H9 (cell line): ENCODE results near the gene TMEM132C. TPM values are rescaled to one million over a fixed set of nuclear protein-coding genes. Genes with fewer than 3 reads are reported as not detected.

Experiments used
- DNase-seq: peaks from one replicate; pipeline ENCODE4 v3.0.0-alpha.2; 2017
- H2AFZ ChIP-seq: one replicate; pipeline ENCODE4 v1.6.1; 2013; ENCODE audit warnings: mild to moderate bottlenecking, low read length, control low read depth, moderate library complexity
- H2AK5ac ChIP-seq: 2 replicates; pipeline ENCODE4 v1.6.1; 2013; ENCODE audit warnings: low read length, control low read depth, mixed read lengths; ENCODE audit not compliant: insufficient read length
- H2BK120ac ChIP-seq: one replicate; pipeline ENCODE4 v1.6.1; 2013; ENCODE audit warnings: low read depth, mild to moderate bottlenecking, low read length, control low read depth, inconsistent platforms; ENCODE audit not compliant: poor library complexity, severe bottlenecking
- H2BK12ac ChIP-seq: 2 replicates; pipeline ENCODE4 v1.6.1; 2013; ENCODE audit warnings: low read length, control low read depth, mixed read lengths, low read depth; ENCODE audit not compliant: insufficient read length
- H2BK15ac ChIP-seq: 2 replicates; pipeline ENCODE4 v1.6.1; 2013; ENCODE audit warnings: low read depth, low read length, control low read depth
- H2BK20ac ChIP-seq: one replicate; pipeline ENCODE4 v1.6.1; 2013; ENCODE audit warnings: low read depth, mild to moderate bottlenecking, low read length, control low read depth, inconsistent platforms; ENCODE audit not compliant: poor library complexity, severe bottlenecking
- H2BK5ac ChIP-seq: 2 replicates; pipeline ENCODE4 v1.6.1; 2013; ENCODE audit warnings: low read length, control low read depth, mixed read lengths; ENCODE audit not compliant: insufficient read length
- H3K14ac ChIP-seq: 2 replicates; pipeline ENCODE4 v1.6.1; 2013; ENCODE audit warnings: low read length, control low read depth; ENCODE audit not compliant: insufficient read depth
- H3K18ac ChIP-seq: 2 replicates; pipeline ENCODE4 v1.6.1; 2013; ENCODE audit warnings: low read depth, mild to moderate bottlenecking, mixed read lengths, low read length, control low read depth; ENCODE audit not compliant: insufficient read length
- H3K23ac ChIP-seq: 2 replicates; pipeline ENCODE4 v1.6.1; 2013; ENCODE audit warnings: low read length, control low read depth, mixed read lengths, low read depth; ENCODE audit not compliant: insufficient read length
- H3K23me2 ChIP-seq: 2 replicates; pipeline ENCODE4 v1.6.1; 2013; ENCODE audit warnings: low read depth, mild to moderate bottlenecking, mixed read lengths, low read length, control low read depth; ENCODE audit not compliant: insufficient read length, poor library complexity, severe bottlenecking
- H3K27ac ChIP-seq: 2 replicates; pipeline ENCODE4 v1.5.1; 2013; ENCODE audit warnings: low read length, control low read depth, mixed read lengths, low read depth; ENCODE audit not compliant: insufficient read length
- H3K27me3 ChIP-seq: 2 replicates; pipeline ENCODE4 v1.6.1; 2013; ENCODE audit warnings: low read length, control low read depth, inconsistent platforms; ENCODE audit not compliant: insufficient read depth
- H3K4ac ChIP-seq: 2 replicates; pipeline ENCODE4 v1.6.1; 2013; ENCODE audit warnings: low read depth, mild to moderate bottlenecking, control low read depth, inconsistent platforms, low read length, moderate library complexity
- H3K4me1 ChIP-seq: 2 replicates; pipeline ENCODE4 v1.6.1; 2013; ENCODE audit warnings: low read length, control low read depth, inconsistent platforms; ENCODE audit not compliant: insufficient read depth
- H3K4me2 ChIP-seq: 2 replicates; pipeline ENCODE4 v1.6.1; 2013; ENCODE audit warnings: low read length, control low read depth, mixed read lengths; ENCODE audit not compliant: insufficient read length, insufficient read depth
- H3K56ac ChIP-seq: 2 replicates; pipeline ENCODE4 v1.6.1; 2013; ENCODE audit warnings: low read depth, mild to moderate bottlenecking, mixed read lengths, low read length, control low read depth; ENCODE audit not compliant: insufficient read length
- H3K79me1 ChIP-seq: 2 replicates; pipeline ENCODE4 v1.6.1; 2013; ENCODE audit warnings: low read depth, mild to moderate bottlenecking, moderate library complexity, low read length, control low read depth, inconsistent platforms; ENCODE audit not compliant: insufficient read depth, poor library complexity, severe bottlenecking
- H3K79me2 ChIP-seq: 2 replicates; pipeline ENCODE4 v1.6.1; 2013; ENCODE audit warnings: low read length, control low read depth, inconsistent platforms; ENCODE audit not compliant: insufficient read depth
- H3K9ac ChIP-seq: 2 replicates; pipeline ENCODE4 v1.6.1; 2013; ENCODE audit warnings: low read length, control low read depth, mixed read lengths; ENCODE audit not compliant: insufficient read length; ENCODE audit errors: extremely low read depth
- H3K9me3 ChIP-seq: one replicate; pipeline ENCODE4 v1.6.1; 2013; ENCODE audit warnings: low read depth, low read length, inconsistent platforms; ENCODE audit not compliant: control insufficient read depth
- H3T11ph ChIP-seq: one replicate; pipeline ENCODE4 v1.6.1; 2013; ENCODE audit warnings: mild to moderate bottlenecking, low read length, control low read depth, inconsistent platforms
- H4K20me1 ChIP-seq: one replicate; pipeline ENCODE4 v1.6.1; 2013; ENCODE audit not compliant: control insufficient read depth, insufficient read length, insufficient read depth
- H4K5ac ChIP-seq: 2 replicates; pipeline ENCODE4 v1.6.1; 2013; ENCODE audit warnings: low read depth, mild to moderate bottlenecking, mixed read lengths, low read length, control low read depth; ENCODE audit not compliant: insufficient read length
- H4K8ac ChIP-seq: replicated peaks from 2 replicates; pipeline ENCODE4 v1.6.1; 2013; ENCODE audit warnings: low read length, control low read depth, mixed read lengths, low read depth; ENCODE audit not compliant: insufficient read length
- H4K91ac ChIP-seq: 2 replicates; pipeline ENCODE4 v1.6.1; 2013; ENCODE audit warnings: low read depth, mild to moderate bottlenecking, moderate library complexity, mixed read lengths, low read length, control low read depth; ENCODE audit not compliant: insufficient read length
- H3K27ac Mint-ChIP-seq, 3 experiments: 2 replicates in 2 of 3; 3 replicates in 1 of 3; pipeline ENCODE4 v1.8.0; 2020 to 2021; ENCODE audit warnings: mixed read lengths in 3 of 3, mild to moderate bottlenecking in 1 of 3, moderate library complexity in 1 of 3
- H3K27me3 Mint-ChIP-seq: 2 replicates; pipeline ENCODE4 v1.8.0; 2021; ENCODE audit warnings: low read depth, mild to moderate bottlenecking, moderate library complexity, mixed read lengths
- H3K36me3 Mint-ChIP-seq, 3 experiments: 2 replicates in 2 of 3; 3 replicates in 1 of 3; pipeline ENCODE4 v1.8.0; 2020 to 2021; ENCODE audit warnings: low read depth in 3 of 3, mixed read lengths in 3 of 3; ENCODE audit not compliant: insufficient read depth in 1 of 3
- H3K4me1 Mint-ChIP-seq, 2 experiments: 2 replicates each; pipeline ENCODE4 v1.8.0; 2020; ENCODE audit warnings: mixed read lengths in 2 of 2
- H3K4me3 Mint-ChIP-seq, 2 experiments: 2 replicates in 1 of 2; 3 replicates in 1 of 2; pipeline ENCODE4 v1.8.0; 2020 to 2021; ENCODE audit warnings: mild to moderate bottlenecking in 2 of 2, mixed read lengths in 2 of 2, moderate library complexity in 1 of 2
- H3K9me3 Mint-ChIP-seq, 2 experiments: 2 replicates in 1 of 2; 3 replicates in 1 of 2; pipeline ENCODE4 v1.8.0; 2020; ENCODE audit warnings: mild to moderate bottlenecking in 2 of 2, mixed read lengths in 2 of 2, moderate library complexity in 1 of 2
- WGBS: extraction: QIAGEN DNeasy Blood & Tissue Kit; methylation state at CpG from one replicate; pipeline ENCODE4 v1.1.7; 2013; ENCODE audit warnings: missing lambda C conversion rate, low lambda C conversion rate, mixed read lengths; ENCODE audit not compliant: insufficient read length; ENCODE audit errors: extremely low coverage; 5-methylcytosine and 5-hydroxymethylcytosine counted together
- total RNA-seq: library from RNA; stranded (reverse); gene quantifications from 2 replicates; pipeline ENCODE4 v1.2.1, GENCODE V29; 2021
- TF ChIP-seq, protein P1 (sequence below): fragments of 200-600 bp; sonication (generic); conservative IDR thresholded peaks from 3 replicates; pipeline ENCODE4 v1.8.0; 2021; ENCODE audit warnings: antibody characterized with exemption, mild to moderate bottlenecking

TMEM132C gene
- total RNA-seq, 1 experiment from 2014 or later, result 0.22 TPM

DNA sequence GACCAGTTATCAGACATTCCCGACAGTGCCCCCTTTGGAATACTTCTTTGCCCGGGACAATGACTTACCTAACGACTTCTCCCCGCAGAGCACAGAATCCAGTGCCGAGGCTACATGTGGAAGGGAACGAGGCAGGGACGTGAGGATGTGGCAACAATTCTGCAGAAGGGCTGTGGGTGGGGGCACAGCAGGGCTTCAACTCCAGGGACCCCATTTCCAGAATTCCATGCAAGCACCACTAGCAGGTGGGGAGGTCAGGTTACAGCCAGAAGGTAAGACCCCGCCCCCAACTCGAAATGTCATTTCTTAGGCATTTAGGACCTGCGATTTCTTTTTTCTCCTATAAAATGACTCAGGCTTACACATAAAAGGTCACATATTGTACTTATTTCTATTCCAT is 207.9 kb downstream of the TMEM132C start:
- Histone ChIP-seq H3K9me3 (no peaks in the 10 kb centered on the region), H2BK12ac (no peak overlapping the region), H3K27me3 (no peaks in the 10 kb centered on the region), H3K27ac (no peak overlapping the region), H2BK15ac (no peak overlapping the region), H3K79me1 (no peaks in the 10 kb centered on the region), H4K5ac (no peak overlapping the region), H4K20me1 (no peaks in the 10 kb centered on the region), H3K79me2 (no peaks in the 10 kb centered on the region), H3K56ac (no peak overlapping the region), H2BK5ac (no peak overlapping the region), H3T11ph (no peak overlapping the region), H3K18ac (no peak overlapping the region), H3K4me2 (no peak overlapping the region), H4K8ac (no peak overlapping the region), H2BK120ac (no peak overlapping the region), H2BK20ac (no peak overlapping the region), H3K9ac (no peak overlapping the region), H3K23me2 (no peaks in the 10 kb centered on the region), H3K4ac (no peak overlapping the region), H3K14ac (no peak overlapping the region), H2AFZ (no peak overlapping the region), H4K91ac (no peak overlapping the region), H3K4me1 (0 out of 2 replicates have a peak, but pooled peaks cover 1% of the 10 kb centered on the region), H2AK5ac (no peak overlapping the region), H3K23ac (no peak overlapping the region)
- Mint-ChIP-seq H3K4me1 (peaks cover 12 to 25% of the 10 kb centered on the region in 2 experiments), H3K27ac (no peak overlapping the region), H3K36me3 (peaks cover 0 to 9% (median 8%) of the 10 kb centered on the region in 3 experiments; a peak in 6 of 7 replicates), H3K27me3 (peaks cover 12% of the 10 kb centered on the region), H3K9me3 (peaks cover 8 to 9% of the 10 kb centered on the region in 2 experiments), H3K4me3 (no peak overlapping the region)
- TF ChIP-seq, protein P1, sequence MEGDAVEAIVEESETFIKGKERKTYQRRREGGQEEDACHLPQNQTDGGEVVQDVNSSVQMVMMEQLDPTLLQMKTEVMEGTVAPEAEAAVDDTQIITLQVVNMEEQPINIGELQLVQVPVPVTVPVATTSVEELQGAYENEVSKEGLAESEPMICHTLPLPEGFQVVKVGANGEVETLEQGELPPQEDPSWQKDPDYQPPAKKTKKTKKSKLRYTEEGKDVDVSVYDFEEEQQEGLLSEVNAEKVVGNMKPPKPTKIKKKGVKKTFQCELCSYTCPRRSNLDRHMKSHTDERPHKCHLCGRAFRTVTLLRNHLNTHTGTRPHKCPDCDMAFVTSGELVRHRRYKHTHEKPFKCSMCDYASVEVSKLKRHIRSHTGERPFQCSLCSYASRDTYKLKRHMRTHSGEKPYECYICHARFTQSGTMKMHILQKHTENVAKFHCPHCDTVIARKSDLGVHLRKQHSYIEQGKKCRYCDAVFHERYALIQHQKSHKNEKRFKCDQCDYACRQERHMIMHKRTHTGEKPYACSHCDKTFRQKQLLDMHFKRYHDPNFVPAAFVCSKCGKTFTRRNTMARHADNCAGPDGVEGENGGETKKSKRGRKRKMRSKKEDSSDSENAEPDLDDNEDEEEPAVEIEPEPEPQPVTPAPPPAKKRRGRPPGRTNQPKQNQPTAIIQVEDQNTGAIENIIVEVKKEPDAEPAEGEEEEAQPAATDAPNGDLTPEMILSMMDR, result no peak
- peak; percentile 70 for DNase-seq
- no CpG with 5 or more reads among the region's 10 CpGs for WGBS
